D341Med (cell line): ENCODE data around the gene PACS1.
A peak's percentile ranks its signal among the peaks of the same experiment; 100 is the strongest.
"Not testable (repeated sequence)": the region's sequence is repeated elsewhere in the genome, so short reads cannot be mapped to it uniquely, and the experiment has no call there.

Experiments used
- DNase-seq: peaks from one replicate; pipeline ENCODE4 v3.0.0; 2012; ENCODE audit warnings: low spot score

Gene PACS1

DNA sequence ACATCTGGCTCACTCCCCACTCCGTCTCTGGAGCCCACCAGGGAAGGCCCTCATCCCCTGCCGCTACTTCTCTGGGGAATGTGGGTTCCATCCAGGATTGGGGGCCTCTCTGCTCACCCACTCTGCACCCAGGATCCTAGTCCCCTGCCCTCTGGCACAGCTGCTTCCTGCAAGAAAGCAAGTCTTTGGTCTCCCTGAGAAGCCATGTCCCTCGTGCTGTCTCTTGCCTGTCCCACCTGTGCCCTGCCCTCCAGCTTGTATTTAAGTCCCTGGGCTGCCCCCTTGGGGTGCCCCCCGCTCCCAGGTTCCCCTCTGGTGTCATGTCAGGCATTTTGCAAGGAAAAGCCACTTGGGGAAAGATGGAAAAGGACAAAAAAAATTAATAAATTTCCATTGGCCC is 207.0 kb downstream of the PACS1 start:
- DNase-seq = not testable (repeated sequence)

DNA sequence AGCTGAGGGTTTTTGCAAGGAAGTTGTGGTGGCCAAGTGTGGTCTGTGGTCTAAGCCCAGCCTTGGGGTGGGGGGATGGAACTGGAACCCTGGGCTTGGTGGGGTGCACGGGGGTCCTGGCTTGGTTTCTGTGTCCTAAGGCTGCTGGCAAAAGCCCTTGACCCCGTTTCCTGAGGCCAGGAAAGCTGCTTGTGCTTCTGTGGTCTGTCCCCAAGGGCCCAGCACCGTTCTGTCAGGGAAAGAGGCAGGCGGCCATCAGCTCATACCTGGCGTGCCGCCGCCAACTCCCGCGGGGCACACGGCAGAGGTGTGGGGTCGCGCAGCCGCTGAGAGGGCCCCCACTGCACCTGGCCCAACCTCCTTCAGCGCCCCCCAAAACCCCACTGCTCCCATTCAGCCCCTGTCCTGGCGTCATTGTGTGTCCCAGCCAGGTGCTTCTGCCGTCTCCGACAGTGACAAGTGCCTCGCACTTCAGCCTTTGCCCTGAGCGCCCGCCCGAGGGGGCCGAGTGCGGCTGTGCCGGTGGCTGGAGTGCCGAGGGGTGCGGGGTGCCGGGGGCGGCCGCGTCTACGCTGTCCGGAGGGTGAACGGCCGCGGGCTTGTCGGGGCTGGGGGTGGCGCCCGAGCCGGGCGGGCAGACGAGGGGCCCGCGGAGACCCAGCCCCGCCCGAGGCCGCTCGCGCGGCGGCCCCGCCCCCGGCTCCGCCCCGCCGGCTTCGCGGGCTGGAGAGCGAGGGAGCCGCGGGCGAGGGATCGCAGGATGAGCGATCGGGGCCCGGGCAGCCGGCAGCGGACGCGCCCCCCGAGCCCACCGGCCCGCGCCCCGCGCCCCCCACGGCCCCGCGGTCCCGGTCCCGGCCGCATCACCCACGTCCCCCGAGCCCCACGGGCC is 207.6 kb downstream of the PACS1 start, which contains the start of gene CNIH2:
Gene CNIH2, plus strand, starts transcription at position 705 of the 892 bp plus-strand sequence. CDS start 282 bp downstream, outside the sequence.
- peak; percentile 87 for DNase-seq

DNA sequence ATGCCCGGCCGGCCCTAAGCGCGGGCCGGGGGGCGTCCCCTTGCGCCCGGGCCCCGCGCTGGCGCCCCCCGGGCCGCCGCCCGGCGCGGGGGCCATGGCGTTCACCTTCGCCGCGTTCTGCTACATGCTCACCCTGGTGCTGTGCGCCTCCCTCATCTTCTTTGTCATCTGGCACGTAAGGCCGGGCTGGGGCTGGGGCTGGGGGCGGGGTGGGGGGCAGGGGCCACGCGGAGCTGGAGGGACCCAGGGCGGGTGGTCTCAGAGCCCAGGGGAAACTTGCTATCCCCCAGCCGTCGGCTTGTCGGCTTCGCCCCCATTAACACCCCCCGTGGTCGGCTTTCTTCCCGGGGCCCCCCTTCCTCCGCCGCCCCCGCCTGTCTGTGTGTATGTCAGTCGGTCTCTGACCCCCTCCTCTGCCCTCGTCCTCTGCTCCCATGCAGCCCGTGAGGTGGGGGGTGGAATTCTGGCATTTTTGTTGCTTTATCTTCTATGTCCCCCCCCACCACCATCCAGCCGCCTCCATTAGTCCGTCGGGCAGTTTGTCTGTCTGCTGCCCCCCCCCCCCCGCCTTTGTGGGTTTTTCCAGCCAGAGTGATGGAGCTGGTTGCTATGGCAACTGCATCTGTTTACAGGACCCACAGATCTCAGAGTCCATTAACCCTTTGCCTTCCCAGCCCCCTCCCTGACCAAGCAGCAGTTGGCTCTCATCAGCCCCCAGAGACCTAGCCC is 208.5 kb downstream of the PACS1 start:
- DNase-seq = no peak

DNA sequence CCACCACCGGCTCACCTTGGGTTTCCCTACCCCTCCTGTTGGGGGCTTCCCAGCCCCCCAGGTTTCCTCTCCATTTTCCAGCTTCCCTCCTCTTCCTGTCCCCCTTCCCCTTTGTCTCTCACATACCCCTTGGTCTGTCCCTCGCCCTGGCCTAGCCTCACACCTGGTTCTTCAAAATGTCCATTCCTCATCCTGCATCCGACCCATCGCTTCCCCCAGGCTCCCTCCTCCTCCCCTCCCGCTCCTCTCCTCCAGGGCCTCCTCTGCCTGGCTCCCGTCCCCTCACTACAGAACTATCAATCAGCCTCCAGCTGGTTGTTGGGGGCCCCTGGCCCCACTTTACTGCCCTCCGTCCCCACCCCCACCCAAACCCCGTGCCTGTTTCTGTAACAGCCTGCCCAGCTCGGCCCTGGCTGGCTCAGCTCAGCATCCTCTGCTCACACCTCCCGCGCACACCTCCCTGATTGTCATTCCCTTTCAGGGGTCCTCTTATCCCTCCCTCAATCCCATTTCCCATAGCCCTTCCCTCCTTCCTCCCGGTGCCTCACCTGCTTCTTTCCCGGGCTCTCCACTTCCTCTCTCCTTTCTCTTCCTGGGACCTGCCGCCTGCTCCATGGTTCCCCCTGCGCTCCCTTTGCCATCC is 209.1 kb downstream of the PACS1 start:
- no peak for DNase-seq

DNA sequence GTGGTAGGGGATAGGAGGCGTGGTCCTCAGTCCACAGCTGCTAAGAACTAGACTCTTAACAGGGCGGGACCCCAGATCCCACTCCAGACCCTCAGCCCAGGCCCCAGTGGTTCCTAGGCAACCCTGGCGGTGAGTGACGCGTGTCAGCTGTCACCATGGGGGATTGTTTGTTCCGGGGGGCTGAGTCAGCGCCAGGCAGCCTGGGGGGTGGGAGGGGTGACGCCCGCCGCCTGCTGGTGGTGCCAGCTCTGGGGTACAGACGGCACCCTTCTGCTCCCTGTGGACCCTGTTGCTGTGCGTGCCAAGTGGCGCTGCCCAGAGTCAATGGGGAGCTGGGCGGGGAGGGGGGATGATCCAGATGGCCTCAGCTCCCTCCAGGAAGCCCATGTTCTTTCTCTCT is 210.4 kb downstream of the PACS1 start:
- peak; percentile 65 for DNase-seq

DNA sequence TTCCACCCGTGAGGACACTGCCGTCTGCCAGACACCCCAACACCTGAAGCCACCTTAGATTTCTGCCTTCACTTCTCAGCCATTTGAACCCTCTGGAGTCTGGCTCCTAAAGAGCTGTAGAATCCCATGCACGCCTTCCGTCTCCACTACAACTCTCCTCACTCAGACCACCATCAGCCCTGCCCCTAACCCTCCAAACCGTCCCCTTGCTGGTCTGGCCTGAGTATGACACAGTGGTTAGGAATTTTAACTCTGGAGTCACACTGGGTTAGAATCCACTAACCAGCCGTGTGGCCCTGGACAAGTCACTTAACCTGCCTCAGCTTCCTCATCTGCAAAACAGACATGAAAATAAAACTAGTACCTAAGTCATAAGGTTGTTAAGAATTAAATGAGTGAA is 210.9 kb downstream of the PACS1 start:
- no peak for DNase-seq

DNA sequence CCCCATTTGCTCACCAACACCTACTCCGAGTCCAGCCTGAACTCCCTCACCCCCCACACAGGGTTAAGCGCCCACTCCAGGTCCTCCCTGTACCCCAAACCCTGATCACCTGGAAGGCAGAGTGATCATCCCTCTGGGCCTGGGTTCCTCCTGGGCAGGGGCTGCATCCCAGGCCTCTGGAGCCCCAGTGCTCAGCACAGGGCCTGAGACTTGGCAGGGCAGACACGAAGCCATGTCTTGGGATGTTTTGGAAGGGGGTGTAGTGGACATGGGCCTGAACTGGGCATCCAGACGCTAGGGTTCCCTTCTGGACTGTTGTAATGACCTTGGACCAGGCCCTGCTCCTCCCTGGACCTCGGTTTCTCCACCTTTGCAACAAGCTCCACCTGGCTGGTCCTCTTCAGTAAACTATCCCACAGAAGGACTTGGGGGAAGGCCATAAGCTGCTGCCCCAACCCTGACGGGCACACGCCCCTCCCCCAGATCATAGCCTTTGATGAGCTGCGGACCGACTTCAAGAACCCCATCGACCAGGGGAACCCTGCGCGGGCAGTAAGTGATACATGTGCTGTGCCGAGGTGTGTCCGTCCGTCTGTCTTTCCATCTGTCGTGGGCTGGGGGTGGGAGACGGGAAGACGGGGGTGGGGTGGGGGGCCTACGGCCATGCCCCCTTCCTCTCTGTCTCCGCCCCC is 211.8 kb downstream of the PACS1 start:
- no peak for DNase-seq

DNA sequence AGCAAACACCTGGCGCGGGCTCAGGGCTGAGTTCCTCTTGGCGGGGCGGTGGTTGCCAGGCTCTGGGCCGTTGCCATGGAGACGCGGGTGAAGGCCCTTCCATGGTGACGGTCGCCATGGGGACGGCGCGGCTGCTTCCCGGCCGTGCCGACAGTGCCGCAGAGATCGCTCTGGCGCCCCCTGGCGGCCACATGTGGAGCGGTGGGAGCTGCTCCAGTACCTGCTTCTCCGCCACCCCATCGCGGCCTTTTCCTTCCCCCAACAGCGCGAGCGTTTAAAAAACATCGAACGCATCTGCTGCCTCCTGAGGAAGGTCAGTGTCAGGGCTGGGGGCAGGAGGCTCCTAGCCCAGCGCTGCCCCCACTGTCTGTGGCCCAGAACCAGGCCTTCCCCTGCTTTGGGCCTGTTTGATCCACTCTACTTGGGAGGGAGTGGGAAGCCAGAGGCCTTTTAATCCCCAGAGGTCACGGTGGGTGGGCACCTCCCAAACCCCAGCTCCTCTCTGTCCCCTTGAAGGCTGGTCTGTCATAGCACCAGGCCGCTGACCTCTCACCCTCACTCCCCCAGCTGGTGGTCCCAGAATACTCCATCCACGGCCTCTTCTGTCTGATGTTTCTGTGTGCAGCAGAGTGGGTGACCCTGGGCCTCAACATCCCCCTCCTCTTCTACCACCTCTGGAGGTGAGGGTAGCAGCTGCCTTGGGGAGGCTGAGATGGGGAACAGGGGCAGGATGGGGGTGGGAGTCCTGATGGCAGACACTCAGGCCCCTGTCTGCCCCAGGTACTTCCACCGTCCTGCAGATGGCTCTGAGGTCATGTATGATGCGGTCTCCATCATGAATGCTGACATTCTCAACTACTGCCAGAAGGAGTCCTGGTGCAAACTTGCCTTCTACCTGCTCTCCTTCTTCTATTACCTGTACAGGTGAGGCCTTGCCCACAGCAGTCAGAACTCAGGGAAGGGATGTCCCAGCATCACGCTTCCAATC is 212.7 kb downstream of the PACS1 start:
- peak; percentile 97 for DNase-seq

DNA sequence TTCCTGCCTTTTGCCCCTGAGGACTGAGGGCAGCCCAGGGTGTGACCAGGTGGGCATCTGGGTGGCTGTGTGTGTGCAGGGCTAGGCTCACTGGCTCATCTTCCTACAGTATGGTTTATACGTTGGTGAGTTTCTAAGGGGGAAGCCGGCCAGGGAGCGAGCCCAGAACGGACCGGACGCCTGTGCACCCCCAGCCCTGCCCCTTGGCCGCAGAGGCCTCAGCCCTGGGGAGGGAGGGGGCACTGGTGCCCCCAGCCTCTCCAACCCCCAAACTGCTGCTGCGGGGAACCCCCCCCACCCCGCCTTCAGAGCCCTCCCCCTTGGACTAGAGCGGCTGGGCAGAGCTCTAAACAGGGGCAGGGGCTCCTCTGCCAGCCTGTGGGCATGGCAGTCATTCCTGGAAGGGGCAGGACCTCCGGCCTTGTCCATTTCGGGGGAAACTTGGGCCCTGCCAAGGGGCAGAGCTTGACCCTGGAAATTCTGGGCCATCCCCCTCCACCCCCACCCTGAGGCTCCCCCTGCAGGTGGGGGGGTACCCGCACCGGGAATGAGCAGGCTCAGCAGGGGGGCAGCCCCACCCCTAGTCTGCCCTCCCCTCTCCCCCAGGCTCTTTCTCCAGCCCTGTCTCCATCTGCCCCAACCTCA is 213.5 kb downstream of the PACS1 start:
- DNase-seq = no peak

DNA sequence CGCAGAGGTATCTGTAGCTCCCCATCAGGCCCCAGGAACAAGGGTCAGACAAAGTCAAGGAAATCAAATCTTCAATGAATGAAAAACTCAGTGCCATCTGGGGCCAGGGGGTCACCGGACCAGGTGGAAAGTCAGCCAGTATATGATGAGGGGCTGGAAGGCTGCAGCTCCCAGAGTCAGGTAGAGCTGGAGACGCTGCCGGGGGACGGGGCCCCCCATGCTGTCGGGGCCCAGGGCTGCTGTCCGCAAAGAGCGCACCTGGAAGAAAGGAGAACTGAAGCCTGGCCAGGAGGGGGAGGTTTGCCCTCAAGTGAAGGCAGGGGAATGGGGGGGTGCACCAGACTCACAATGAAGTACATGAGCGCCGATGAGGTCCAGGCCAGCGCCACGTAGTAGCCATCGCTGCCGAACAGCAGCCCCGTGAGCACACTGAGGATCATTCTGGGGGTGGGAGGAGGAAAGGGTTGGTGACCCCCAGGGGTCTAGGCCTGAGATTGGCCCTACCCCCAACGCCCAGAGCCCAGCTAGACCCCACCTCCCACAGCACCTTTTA is 214.5 kb downstream of the PACS1 start:
- no peak for DNase-seq

DNA sequence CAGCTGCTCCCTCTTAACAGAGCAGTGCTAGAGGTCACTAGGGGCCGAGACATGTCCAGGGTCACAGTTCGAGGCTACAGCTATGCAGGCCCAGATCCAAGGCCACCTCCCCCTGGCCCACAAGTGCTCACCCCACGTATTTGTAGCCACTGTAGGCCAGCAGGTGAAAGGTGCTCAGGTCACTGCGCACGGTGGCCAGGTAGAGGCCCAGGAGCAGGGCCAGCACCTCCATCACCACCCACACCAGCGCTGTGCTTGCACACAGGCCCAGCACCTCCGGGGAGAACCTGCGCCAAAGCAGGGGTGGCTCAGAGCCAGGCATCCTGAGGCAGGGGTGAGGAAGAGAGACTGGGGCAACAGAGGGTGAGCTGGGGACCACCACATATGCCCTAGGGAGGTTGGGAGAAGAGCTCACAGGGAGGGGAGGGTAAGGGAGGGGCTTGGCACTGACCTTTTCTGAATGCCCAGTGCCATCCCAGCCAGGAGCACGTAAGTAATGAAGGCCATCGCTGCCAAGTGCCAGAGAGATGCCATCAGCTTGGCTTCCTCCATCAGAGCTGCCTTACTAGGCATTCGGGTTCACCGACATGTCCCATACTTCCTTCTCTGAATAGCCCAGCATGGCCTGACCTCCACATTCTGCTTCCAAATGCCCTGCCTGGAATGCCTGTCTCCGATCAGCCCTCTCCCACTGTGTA is 215.3 kb downstream of the PACS1 start:
- no peak for DNase-seq

DNA sequence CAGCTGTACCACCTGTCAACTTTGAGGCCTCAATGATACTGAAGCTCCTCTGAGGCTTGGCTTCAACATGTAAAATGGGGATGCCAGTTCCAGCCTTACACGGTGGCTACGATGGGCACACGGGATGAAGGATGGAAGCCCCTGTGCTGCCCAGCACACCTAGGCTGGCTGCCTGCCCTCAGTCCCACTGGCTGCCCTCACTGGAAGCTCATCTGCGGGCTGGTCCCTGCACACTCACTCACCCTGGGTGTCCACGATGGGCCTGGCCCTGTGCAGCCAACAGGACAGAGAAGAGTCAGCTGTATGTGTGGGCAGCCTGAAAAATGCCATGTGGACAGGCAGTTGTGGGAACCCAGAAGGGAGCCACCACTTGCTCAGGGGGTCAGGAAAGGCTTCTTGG is 216.6 kb downstream of the PACS1 start:
- no peak for DNase-seq

DNA sequence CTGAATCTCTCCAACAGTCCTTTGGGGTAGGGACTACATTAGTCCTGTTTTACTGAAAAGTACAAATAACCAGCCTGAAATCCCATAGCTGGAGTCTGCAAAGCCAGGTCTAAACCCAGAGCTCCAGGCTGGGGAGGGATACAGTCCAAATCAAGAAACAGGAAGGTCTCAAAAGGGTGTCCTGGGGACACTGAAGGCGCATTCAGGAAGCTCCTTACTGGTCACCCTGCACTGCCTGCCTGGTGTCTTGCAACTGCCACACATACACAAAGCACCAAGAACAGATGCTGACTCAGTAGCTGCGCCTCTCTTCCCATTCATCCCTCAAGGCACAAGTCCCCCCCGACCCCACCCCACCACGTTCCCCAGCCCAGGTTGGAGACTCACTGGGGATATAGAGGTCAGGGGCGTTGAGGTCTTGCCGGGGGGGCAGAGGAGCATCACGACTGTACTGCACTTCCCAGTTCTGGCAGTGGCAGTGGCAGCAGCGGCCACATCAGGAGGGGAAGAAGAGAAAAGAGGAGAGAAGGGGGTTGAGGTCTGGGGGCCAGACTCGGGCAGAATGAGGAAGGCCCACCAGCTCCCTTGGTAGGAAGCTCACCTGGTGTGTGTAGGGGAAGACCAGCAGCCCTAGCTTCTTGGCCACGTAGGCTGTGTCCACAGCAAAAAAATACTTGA is 217.3 kb downstream of the PACS1 start:
- no peak for DNase-seq

DNA sequence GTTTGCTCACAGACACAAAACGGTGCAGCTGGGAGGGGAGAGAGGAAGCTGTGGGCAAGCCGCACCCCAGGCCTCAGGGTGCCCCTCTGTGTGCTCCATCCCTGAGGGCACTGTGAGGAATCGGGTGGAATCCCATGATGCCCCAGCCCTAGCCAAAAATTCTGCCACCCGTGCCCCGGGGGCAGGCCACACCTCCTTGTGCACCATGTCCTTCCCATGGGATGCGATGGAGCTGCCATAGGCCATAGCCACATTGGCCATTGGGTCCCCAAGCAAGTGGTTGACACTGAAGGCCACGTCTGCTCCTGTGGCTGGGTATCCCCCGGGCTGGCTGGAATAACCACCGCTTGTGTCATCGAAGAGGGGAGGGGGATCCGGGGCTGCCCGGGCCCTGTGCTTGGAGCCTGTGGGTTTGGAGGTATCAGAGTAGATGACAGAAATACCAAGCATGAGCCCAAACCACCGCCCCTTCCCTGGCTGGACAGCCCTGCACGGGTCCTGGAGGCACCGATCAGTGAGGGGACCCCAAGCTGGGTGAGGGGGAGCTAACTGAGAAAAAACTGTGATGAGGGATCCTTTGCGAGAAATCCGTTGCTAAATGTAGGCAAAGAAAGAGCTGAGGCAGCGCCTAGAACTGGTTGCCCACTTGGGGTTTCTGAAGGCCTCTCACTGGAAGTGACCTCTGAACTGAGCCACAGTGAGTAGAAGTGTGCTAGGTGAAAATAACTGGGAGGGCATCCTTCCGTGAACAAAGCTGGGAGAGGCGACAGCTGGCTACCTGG is 218.0 kb downstream of the PACS1 start:
- DNase-seq = no peak

DNA sequence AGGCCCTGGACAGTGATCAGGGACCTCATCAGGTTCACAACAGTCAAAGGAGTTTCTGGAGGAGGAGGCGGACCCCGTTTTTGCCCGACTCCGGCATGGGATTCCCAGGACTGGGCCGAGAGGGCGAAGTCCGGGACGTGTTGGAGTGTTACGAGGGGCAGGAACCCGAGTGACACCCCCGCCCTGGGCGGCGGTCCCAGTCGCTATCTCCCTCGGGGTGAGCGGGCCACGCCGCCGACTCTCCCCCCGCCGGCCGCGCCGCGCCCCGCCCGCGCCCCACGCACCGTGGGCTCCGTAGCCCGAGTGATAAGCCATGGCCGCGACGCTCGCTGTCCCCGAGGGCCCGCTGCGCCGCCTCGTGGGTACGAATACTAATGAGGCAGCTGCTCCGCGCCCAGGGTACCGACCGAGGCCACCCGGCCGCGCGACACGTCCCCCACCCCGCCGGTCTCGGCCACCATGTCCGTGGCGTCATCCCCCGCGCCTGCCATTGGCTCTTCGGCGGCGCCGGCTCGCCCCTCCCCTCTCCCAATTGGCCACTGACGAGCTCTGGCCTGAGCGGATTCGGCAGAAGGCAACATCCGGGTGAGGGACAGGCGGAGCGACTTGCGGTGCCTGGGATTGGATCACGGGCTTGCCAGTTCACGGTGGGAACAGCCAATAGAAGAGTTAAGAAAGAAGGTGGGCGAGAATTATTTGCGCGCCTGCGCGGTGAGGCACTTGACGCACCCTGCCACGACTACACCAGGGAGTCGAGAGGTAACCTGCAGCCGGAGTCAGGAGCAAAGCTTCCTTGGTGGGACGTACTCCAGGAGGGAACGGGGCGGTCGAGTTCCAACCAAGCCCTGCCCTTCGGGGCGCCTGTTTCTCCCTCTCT is 218.8 kb downstream of the PACS1 start, which contains the start of gene YIF1A:
Gene YIF1A, minus strand, starts transcription at position 473 of the 877 bp plus-strand sequence. Its CDS starts 158 bp downstream, at position 315.
- DNase-seq = peak; percentile 97

DNA sequence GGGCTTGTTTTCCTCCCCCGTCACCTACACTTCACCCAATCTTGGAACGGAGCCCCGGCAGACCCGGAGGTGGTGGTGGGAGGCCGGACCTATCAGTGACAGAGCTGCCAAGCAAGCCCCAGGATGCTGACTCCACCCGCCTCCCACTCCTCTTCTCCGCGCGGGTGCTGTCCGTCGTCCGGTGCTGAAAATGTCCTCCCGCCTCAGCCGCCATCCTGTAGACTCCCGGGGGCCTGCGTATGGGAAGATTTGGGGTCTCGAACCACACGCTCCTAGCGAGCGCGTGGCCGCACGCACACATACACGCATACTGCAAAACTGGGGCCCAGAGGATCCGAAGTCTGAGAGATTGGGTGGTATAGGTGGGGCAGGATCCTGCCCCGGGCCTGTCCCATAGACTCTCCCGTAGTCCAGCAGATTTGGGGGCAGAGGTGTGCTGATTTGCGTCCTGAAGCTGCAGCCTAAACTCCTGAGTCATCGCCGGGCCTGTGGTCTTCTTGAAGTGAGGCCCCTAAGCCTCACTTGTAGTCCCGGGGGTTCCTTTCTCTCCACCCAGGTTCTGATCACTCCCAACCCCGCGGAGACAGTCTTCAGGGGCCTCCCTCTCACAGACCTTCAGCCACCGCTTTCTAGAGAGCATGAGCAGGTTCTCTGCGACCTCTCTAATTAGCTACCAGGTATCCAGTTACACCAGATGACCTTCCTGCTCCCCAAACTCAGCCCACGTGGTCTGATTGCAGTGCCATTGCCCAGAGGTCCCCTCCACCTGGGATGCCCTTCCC is 219.7 kb downstream of the PACS1 start:
- DNase-seq = no peak
